PC-3 (cell line): ENCODE measurements around the gene CRYBG2. TPM values are rescaled to one million over a fixed set of nuclear protein-coding genes. Genes with fewer than 3 reads are reported as not detected.

ENCODE experiments used
- ATAC-seq: fragments of 200-7000 bp; cut with Tn5 transposase; 2 replicates; pipeline ENCODE4 v1.9.1; 2020; ENCODE audit warnings: mild to moderate bottlenecking, moderate library complexity
- BruUV-seq: library from RNA; stranded (reverse); fragments of 400-500 nt; replicated peaks from 2 replicates; lab custom pipeline; 2021; lab: Mats Ljungman, UMichigan
- CTCF ChIA-PET: fragments of 300-600 bp; sonication (Branson Sonifier 250); formaldehyde crosslinking; loops from one replicate; lab custom pipeline; 2022; ENCODE audit warnings: antibody characterized with exemption; lab: Charles Lee
- POLR2A ChIA-PET: fragments of 300-600 bp; sonication (Branson Sonifier 250); formaldehyde crosslinking; loops from one replicate; lab custom pipeline; 2022; ENCODE audit warnings: antibody characterized with exemption; ENCODE audit not compliant: unreplicated experiment; lab: Charles Lee
- DNase-seq: peaks from one replicate; pipeline ENCODE4 v3.0.0-alpha.2; 2015
- H2AFZ ChIP-seq: fragments of 300-600 bp; sonication (generic); 2 replicates; pipeline ENCODE4 v1.6.0; 2016; ENCODE audit warnings: antibody characterized with exemption, low read length
- H3F3A ChIP-seq: fragments of 300-600 bp; sonication (generic); one replicate; pipeline ENCODE4 v1.6.0; 2017; ENCODE audit warnings: antibody characterized with exemption, low read length, control low read depth, mild to moderate bottlenecking; ENCODE audit not compliant: unreplicated experiment
- H3K27ac ChIP-seq: fragments of 300-600 bp; sonication (generic); 2 replicates; pipeline ENCODE4 v1.5.1; 2016; ENCODE audit warnings: mild to moderate bottlenecking, low read length
- H3K27me3 ChIP-seq: fragments of 300-600 bp; sonication (generic); 2 replicates; pipeline ENCODE4 v1.6.1; 2016; ENCODE audit warnings: low read length, mixed read lengths
- H3K36me3 ChIP-seq: fragments of 300-600 bp; sonication (generic); 2 replicates; pipeline ENCODE4 v1.6.1; 2016; ENCODE audit warnings: low read depth, mixed run types, low read length, mixed read lengths
- H3K4me1 ChIP-seq: fragments of 300-600 bp; sonication (generic); 2 replicates; pipeline ENCODE4 v1.5.1; 2016; ENCODE audit warnings: low read length; ENCODE audit not compliant: insufficient read depth
- H3K4me2 ChIP-seq: fragments of 300-600 bp; sonication (generic); 2 replicates; pipeline ENCODE4 v1.6.0; 2016; ENCODE audit warnings: low read length
- H3K4me3 ChIP-seq: fragments of 300-600 bp; sonication (generic); 2 replicates; pipeline ENCODE4 v1.5.1; 2016; ENCODE audit warnings: mild to moderate bottlenecking, low read length, mixed read lengths
- H3K79me2 ChIP-seq: fragments of 300-600 bp; sonication (generic); 2 replicates; pipeline ENCODE4 v1.6.1; 2017; ENCODE audit warnings: low read length, mixed read lengths
- H3K9ac ChIP-seq: fragments of 300-600 bp; sonication (generic); 2 replicates; pipeline ENCODE4 v1.6.0; 2016; ENCODE audit warnings: mild to moderate bottlenecking, low read length
- H3K9me2 ChIP-seq: fragments of 300-600 bp; sonication (generic); replicated peaks from 2 replicates; pipeline ENCODE4 v1.6.1; 2016; ENCODE audit warnings: mixed run types, low read length, mixed read lengths
- H3K9me3 ChIP-seq: fragments of 300-600 bp; sonication (generic); 2 replicates; pipeline ENCODE4 v1.6.1; 2016; ENCODE audit warnings: low read length, mixed read lengths
- H4K20me1 ChIP-seq: fragments of 300-600 bp; sonication (generic); 2 replicates; pipeline ENCODE4 v1.6.1; 2016; ENCODE audit warnings: low read length, mixed read lengths
- CTCF ChIP-seq: fragments of 300-600 bp; sonication (generic); conservative IDR thresholded peaks from 2 replicates; pipeline ENCODE4 v1.5.1; 2017; ENCODE audit warnings: antibody characterized with exemption, low read depth, mild to moderate bottlenecking, low read length
- EZH2 ChIP-seq: fragments of 300-600 bp; sonication (generic); IDR thresholded peaks from one replicate; pipeline ENCODE4 v1.6.1; 2017; ENCODE audit warnings: antibody characterized with exemption, mild to moderate bottlenecking, low read length; ENCODE audit not compliant: unreplicated experiment
- EZH2phosphoT487 ChIP-seq: fragments of 300-600 bp; sonication (generic); IDR thresholded peaks from 2 replicates; pipeline ENCODE4 v1.6.1; 2018; ENCODE audit warnings: mild to moderate bottlenecking, antibody characterized with exemption, low read length, borderline replicate concordance
- intact Hi-C: fragments of 100-400 bp; cut with micrococcal nuclease; formaldehyde crosslinking; loops from 2 replicates; pipeline ENCODE4 v1.9.0; 2023
- total RNA-seq: library from RNA; depleted of rRNA; stranded (reverse); fragments of >200 nt; gene quantifications from 2 replicates; pipeline ENCODE4 v1.2.3, GENCODE V29; 2014

CRYBG2 gene
- total RNA-seq, 1 experiment from 2014 or later: 15.3 TPM

- Histone ChIP-seq H3K36me3 (no peaks in the 10 kb centered on the region), H3K4me1 (no peaks in the 10 kb centered on the region), H3K79me2 (no peaks in the 10 kb centered on the region), H2AFZ (no peak overlapping the region), H3K4me3 (no peak overlapping the region), H3F3A (no peaks in the 10 kb centered on the region), H3K27me3 (no peaks in the 10 kb centered on the region), H4K20me1 (no peaks in the 10 kb centered on the region), H3K27ac (no peak overlapping the region), H3K9me2 (no peaks in the 10 kb centered on the region), H3K4me2 (no peak overlapping the region), H3K9ac (no peak overlapping the region), H3K9me3 (no peaks in the 10 kb centered on the region)
- ChIA-PET CTCF (interaction anchor here (0.6 kb wide), 1 partner anchor 89 kb away, joined by 3 read pairs; the partner anchor contains the start of gene CEP85), POLR2A (no interaction called here)
- no peak for ATAC-seq
- intact Hi-C loops: loop anchor here (5.0 kb wide), 1 partner anchor 91 kb away; the partner anchor contains the start of gene CEP85
- BruUV-seq: no TSS peak
- TF ChIP-seq EZH2 (no peak), CTCF (no peak), EZH2phosphoT487 (no peak)
- DNase-seq: no peak
Measured at GRCh38 chr1:26323382-26323781, 30.5 kb downstream of the CRYBG2 start.

GRCh38 chr1:26322042-26322331, 31.9 kb downstream of the CRYBG2 start:
- Histone ChIP-seq H3K9me3 (no peaks in the 10 kb centered on the region), H3K4me3 (no peak overlapping the region), H3K9me2 (no peaks in the 10 kb centered on the region), H3K9ac (no peak overlapping the region), H3K27ac (no peak overlapping the region), H2AFZ (no peak overlapping the region), H3K79me2 (no peaks in the 10 kb centered on the region), H4K20me1 (no peaks in the 10 kb centered on the region), H3K36me3 (no peaks in the 10 kb centered on the region), H3F3A (no peaks in the 10 kb centered on the region), H3K27me3 (no peaks in the 10 kb centered on the region), H3K4me2 (no peak overlapping the region), H3K4me1 (no peaks in the 10 kb centered on the region)
- ChIA-PET POLR2A (no interaction called here), CTCF (interaction anchor here (0.6 to 1.0 kb wide), 6 partner anchors 33 to 65 kb away, joined by 3 to 6 read pairs (median 4); partner anchors contain the start of gene SH3BGRL3)
- no peak for ATAC-seq
- BruUV-seq: no TSS peak
- no peak for DNase-seq
- TF ChIP-seq EZH2phosphoT487: no peak
- TF ChIP-seq EZH2: no peak
- intact Hi-C loops: loop anchor here (5.0 kb wide), 1 partner anchor 90 kb away; the partner anchor contains the start of gene CEP85

GRCh38 chr1:26321315-26322041, 32.5 kb downstream of the CRYBG2 start:
- H3K27ac ChIP-seq: no peak overlapping the region
- TF ChIP-seq EZH2 (no peak), EZH2phosphoT487 (no peak), CTCF (peak; percentile 88)
- no peak overlapping the region for H3K4me2 ChIP-seq
- H3K79me2 ChIP-seq: no peaks in the 10 kb centered on the region
- no peaks in the 10 kb centered on the region for H3K27me3 ChIP-seq
- no peaks in the 10 kb centered on the region for H3K36me3 ChIP-seq
- H4K20me1 ChIP-seq: no peaks in the 10 kb centered on the region
- H3K9ac ChIP-seq: no peak overlapping the region
- ChIA-PET CTCF (interaction anchor here (0.6 to 1.0 kb wide), 6 partner anchors 33 to 65 kb away, joined by 3 to 6 read pairs (median 4); partner anchors contain the start of gene SH3BGRL3), POLR2A (no interaction called here)
- no peaks in the 10 kb centered on the region for H3F3A ChIP-seq
- H3K4me3 ChIP-seq: no peak overlapping the region
- no peaks in the 10 kb centered on the region for H3K9me2 ChIP-seq
- no TSS peak for BruUV-seq
- peak; percentile 98 for ATAC-seq
- H2AFZ ChIP-seq: no peak overlapping the region
- no peaks in the 10 kb centered on the region for H3K4me1 ChIP-seq
- intact Hi-C loops: loop anchor here (1.0 to 5.0 kb wide), 6 partner anchors 19 to 152 kb away; partner anchors contain the start of genes CEP85 and ZNF593
- H3K9me3 ChIP-seq: no peaks in the 10 kb centered on the region
- DNase-seq: peak; percentile 92
